CD4-positive, alpha-beta T cell treated with Interleukin-4 for 4 hours (primary cell): ENCODE measurements around the gene DEFB118.
"Not testable (repeated sequence)": the region's sequence is repeated elsewhere in the genome, so short reads cannot be mapped to it uniquely, and the experiment has no call there.

ENCODE experiments used
- DNase-seq: peaks from one replicate; pipeline ENCODE4 v3.0.0-alpha.2; 2020

Gene DEFB118, protein sequence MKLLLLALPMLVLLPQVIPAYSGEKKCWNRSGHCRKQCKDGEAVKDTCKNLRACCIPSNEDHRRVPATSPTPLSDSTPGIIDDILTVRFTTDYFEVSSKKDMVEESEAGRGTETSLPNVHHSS

DNA sequence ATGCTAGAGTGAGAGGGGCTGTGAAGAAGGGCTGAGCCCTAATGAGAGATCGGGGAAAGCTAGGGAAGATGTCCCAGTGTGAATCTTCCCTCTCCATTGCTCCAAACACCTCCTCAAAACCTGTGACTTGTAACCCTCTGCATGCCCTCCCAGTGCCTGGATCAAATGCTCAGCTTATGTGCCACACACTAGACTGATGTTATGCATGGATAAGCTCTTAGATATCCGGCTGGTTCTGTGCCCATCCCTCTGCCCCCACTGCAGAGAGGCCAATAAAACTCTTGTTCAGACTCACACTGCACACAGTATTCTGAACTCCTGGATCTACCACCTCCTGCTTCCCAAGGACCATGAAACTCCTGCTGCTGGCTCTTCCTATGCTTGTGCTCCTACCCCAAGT, at the start of gene DEFB118:
Gene DEFB118, plus strand, starts transcription at position 301 of the 400 bp plus-strand sequence. Its CDS starts 50 bp downstream, at position 351.
- DNase-seq = no peak

DNA sequence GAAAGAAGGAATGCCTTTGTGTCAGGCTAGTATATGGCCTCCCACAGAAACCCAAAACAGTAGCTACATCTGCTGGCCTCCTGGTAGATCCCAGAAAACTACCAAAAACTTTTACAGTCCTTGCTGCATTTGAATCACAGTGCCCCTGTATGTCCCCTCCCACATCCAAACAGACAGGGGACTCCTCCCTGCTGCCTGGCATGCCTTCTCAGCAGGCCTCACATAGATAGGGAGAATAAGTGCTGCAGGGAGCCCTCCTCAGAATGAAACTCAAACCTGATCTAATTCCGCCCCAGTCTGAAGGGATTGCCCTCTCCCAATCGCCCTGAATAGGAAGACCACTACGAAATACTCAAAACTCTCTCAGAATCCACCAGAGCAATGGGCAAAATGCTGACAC, 45.9 kb upstream of the DEFB118 start:
- no peak for DNase-seq

DNA sequence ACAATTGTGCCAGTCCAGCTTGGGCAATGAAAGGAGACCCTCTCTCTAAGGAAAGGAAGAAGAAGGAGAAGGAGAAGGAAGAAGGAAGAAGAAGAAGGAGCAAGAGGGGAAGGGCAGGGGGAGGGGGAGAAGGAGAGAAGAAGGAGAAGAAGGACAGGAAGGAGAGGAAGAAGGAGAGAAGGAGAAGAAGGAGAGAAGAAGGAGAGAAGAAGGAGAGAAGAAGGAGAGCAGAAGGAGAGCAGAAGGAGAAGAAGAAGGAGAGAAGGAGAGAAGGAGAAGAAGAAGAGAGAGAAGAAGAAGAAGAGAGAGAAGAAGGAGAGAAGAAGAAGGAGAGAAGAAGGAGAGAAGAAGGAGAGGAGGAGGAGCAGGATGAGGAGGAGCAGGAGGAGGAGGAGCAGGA, 37.5 kb upstream of the DEFB118 start:
- no peak for DNase-seq

DNA sequence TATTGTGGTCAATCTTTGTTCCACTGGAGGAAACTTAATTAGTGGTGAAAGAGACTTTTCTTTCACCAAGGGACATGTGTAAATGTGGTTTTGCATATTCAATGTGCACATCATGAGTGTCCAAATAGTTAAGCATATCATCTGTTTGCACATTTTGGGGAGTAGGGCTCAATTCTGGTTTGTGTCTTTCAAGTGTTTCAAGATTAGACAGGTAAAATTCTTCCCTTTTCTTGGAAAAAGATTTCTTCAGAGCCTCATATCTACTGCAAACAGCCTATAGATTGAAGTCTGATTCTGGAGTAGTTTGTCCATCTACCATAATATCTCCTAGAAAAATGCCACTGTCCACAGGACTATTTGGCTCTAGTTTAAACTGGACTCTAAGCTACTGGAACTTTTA, 26.9 kb upstream of the DEFB118 start:
- no peak for DNase-seq

DNA sequence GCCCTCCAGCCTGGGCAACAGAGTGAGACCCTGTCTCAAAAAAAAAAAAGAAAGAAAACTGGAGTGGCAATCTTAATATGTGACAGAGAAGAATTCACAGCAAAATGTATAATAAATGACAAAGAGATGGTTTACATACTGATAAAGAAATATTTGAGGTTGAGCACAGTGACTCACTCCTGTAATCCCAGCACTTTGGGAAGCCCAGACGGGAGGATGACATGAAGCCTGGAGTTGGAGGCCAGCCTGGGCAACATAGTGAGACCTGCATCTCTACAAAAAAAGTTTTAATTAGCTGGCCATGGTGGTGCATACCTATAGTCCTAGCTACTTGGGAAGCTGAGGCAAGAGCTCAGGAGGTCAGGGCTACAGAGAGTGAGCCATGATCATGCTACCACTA, 12.4 kb upstream of the DEFB118 start:
- DNase-seq = no peak

DNA sequence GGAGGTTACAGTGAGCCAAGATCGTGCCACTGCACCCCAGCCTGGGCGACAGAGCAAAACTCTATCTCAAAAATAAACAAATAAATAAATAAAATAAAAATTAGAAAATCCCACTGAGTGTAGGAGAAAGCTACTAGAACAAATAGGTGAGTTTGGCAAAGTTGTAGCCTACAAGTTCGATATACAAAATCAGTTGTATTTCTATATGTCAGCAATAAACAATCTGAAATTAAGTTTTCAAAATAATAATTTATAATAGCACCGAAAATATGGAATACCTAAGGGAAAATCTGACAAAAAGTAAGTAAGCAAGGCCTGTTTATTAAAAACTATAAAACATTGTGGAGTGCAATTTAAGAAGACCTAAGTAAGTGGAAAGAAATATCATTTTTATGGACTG, 5.1 kb upstream of the DEFB118 start:
- DNase-seq = no peak

DNA sequence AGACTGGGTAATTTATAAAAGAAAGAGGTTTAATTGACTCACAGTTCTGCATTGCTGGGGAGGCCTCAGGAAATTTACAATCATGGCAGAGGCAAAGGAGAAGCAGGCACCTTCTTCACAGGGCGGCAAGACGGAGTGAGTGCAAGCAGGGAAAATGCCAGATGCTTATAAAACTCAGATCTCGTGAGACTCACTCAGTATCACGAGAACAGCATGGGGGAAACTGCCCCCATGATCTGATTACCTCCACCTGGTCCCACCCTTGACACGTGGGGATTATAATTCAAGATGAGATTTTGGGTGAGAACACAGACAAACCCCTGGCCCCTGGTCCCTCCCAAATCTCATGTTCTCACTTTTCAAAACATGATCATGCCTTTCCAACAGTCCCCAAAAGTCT, 4.1 kb upstream of the DEFB118 start:
- not testable (repeated sequence) for DNase-seq

DNA sequence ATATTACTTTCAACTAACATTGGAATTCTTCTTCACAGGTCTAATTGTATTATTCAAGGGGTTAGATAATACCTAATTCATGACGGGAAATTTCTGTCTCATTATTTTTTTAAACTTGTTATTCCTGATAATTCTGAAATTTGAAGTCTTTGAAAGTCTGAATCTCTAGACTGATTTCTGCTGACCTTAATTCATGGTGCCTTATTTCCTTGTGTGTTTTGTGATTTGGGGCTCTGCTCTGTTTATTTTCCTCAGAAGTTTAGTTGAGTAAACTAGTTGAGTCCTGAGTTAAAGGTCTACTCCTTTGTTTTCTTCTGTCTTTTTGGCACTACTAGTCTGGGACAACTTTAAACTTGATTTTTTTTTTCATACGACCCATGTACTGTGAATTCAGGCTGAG, 5.9 kb downstream of the DEFB118 start:
- no peak for DNase-seq

DNA sequence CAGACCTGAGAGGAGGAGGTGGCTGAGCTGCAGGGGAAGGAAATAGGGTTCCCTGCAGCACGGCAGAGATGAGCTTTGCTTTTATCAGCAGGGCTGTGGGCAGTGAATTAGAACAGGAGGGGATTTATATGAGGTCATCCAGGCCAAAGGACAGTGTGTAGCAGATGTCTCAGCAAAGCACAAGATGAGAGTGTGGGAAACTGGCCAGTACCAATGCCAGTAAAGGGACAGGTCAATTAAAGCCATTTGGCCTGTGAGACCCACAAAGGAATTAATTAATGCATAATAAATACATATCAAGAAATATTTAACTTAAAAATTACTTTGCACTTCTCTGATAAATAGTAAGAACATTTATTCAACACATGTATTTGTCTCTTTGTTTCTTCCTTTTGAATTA, 22.1 kb downstream of the DEFB118 start, which contains the start of gene DEFB119:
Gene DEFB119, minus strand, starts transcription at position 101 of the 400 bp plus-strand sequence. CDS start 107 bp downstream, outside the sequence.
- DNase-seq = no peak

DNA sequence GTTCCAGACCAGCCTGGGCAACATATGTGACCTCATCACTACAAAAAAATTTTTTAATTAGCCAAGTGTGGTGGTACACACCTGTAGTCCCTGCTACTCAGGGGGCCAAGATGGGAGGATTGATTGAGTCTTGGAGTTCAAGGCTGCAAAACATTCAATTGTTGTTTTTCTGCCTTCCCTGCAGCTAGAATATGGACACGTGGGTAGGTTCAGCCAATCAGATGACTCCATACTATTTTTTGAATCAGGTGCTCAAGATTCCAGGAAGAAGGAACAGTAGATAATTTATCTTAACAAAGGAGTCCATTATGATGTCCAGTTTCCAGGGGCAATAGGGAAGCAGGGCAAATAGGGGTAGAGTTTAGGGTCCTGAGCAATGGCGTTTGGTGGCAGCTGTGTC, 24.4 kb downstream of the DEFB118 start:
- DNase-seq = no peak

DNA sequence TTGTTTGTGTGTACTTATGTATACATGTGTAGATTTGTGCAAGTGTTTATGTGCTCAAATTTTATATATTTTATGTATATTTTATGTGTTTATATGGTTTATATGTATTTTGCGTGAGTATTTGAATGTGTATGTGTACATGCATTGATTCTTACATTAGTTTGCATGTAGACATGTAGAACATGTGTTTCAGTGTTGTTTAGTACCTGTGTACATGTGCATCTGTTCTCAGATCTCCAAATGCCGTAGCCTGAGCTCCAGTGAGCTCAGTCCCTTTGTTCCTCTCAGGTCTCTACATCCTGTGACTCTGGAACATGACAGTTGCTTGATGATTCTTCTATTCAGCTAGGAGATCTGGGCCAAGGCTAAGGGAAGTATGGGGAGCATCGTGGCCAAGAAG, 26.5 kb downstream of the DEFB118 start:
- DNase-seq = no peak

DNA sequence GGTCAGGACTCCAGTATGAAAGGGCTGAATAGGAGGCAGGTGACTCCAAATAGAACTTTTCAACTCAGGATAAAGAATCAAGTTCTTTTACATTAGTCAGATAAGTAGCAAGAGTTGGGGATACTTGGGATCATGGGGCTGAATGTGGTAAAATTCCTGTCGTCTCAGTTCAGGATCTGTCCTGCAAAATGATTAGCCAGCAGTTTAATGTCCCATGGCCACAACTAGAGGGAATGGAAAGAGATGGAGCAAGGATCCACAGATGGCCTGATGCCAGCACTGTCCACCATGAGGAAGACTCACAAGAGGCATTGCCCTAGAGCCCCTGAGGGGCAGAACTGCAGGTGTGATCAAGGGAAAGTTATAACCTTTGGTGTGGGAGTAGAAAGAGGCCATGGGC, 35.5 kb downstream of the DEFB118 start:
- DNase-seq = no peak

DNA sequence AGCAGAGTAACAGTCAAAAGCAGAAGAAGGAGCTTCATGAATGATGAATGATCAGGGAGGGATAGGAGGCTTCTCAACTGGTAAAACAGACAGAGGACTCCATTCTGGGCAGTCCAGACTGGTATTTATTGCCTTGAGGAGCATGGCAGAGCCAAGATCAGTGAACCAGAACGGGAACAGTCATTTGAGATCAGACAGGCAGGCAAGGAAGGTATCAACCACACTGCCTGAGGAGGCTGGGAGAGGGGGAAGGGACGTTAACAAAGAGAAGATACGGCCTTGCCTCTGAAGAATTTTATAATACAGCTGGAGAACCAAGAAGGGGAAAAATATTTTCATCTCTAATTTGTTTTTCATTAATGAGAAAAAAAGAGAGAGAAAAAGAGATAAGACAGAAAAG, 37.7 kb downstream of the DEFB118 start, which contains the start of gene DEFB121:
Gene DEFB121, minus strand, starts transcription at position 101 of the 400 bp plus-strand sequence. Its CDS starts 63 bp downstream, at position 38.
- no peak for DNase-seq

DNA sequence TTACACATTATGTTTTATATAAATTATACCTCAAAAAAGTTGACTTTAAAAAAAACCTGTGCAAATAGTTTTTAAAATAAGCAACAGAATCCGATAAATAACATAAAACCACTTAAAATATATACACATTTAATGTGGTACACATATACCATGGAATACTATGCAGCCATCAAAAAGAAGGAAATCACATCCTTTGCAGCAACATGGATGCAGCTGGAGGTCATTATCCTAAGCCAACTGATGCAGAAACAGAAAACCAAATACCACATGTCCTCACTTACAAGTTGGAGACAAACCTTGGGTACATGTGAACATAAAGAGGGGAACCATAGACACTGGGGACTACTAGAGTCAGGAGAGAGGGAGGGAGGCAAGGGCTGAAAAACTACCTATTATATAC, 41.6 kb downstream of the DEFB118 start:
- no peak for DNase-seq

DNA sequence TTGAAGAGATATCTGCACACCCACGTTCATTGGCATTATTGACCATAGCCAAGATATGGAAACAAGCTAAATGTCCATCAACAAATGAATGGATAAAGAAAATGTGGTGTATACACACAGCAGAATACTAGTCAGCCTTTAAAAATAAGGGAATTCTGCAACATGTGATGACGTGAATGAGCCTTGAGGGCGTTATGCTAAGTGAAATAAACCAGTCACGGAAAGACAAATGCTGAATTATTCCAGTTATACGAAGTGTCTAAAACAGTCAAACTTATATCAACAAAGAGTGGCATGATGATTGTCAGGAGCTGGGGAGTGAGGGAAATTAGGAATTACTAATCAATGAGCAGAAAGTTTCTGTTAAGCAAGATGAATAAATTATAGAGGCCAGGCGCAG, 46.0 kb downstream of the DEFB118 start:
- DNase-seq = no peak

DNA sequence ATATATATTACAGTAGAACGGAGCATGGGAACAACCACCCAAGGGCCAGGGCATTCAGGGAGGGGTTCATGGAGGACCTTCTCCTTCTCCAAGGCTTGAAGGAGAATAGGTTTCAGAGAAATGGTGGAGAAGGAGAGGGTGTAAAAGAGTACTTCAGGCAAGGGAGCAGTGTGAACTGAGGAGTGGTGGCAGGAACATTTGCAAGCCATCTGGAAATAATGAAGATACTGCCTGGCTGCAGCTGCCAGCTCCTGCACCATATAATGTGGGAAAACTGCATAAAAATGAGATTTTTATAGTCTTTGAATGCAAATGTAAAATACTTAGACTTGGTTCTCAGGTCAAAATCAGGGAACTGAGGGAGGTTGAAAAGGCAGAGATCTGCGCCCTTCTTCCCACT, 47.3 kb downstream of the DEFB118 start:
- DNase-seq = no peak

DNA sequence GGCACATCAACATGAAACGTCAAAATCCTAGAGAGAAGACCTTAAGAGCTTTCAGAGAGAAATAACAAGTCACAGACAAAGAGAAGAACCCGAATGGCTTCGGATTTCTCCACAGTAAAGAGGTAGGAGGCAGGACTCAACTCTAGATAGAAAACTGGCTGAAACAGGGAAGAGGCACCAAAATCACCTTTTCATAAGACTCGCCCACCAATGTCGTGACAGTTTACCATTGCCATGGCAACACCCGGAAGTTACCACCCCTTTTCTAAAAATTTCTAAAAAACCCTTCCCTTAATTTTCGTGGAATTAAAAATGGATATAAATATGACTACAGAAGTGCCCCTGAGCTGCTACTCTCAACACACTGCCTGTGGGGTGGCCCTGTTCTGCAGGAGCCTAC, 49.9 kb downstream of the DEFB118 start:
- DNase-seq = no peak
